Measurements from ENCODE around the gene SGSH.
A peak's percentile ranks its signal among the peaks of the same experiment; 100 is the strongest.

Gene SGSH

GRCh38 chr17:80198144-80198661, 21.9 kb downstream of the SGSH start:
- no peaks in the 10 kb centered on the region for H3K4me1 ChIP-seq (ENCODE audit: insufficient read depth, low read length, severe bottlenecking)
- TF ChIP-seq CTCF (IDR thresholded peaks at IDR 0.05; ENCODE audit: low read length) (no peak), EZH2 (IDR thresholded peaks at IDR 0.05; ENCODE audit: borderline replicate concordance, low read length) (no peak)
- H3K79me2 ChIP-seq (ENCODE audit: insufficient read depth, low read length), result no peaks in the 10 kb centered on the region
- no peak overlapping the region for H3K4me2 ChIP-seq (ENCODE audit: low read length)
- H4K20me1 ChIP-seq (ENCODE audit: insufficient read depth, low read length), result no peaks in the 10 kb centered on the region
- no peak overlapping the region for H3K9ac ChIP-seq (ENCODE audit: low read length)
- no peaks in the 10 kb centered on the region for H3K36me3 ChIP-seq (ENCODE audit: insufficient read depth, low read length)
- no peak overlapping the region for H3K27ac ChIP-seq (ENCODE audit: low read depth, low read length, poor library complexity, severe bottlenecking)
- no peaks in the 10 kb centered on the region for H3F3A ChIP-seq (ENCODE audit: insufficient read depth, low read length)
- H3K9me3 ChIP-seq (ENCODE audit: low read length), result no peaks in the 10 kb centered on the region
- H3K9me2 ChIP-seq (ENCODE audit: low read depth, low read length), result no peaks in the 10 kb centered on the region
- H2AFZ ChIP-seq (ENCODE audit: low read length), result no peak overlapping the region
- H3K27me3 ChIP-seq (ENCODE audit: insufficient read depth, low read length), result peaks cover 24% of the 10 kb centered on the region; the same call in 1 of the 2 replicates
- no peak overlapping the region for H3K4me3 ChIP-seq (ENCODE audit: low read depth, low read length, poor library complexity, severe bottlenecking)

- TF ChIP-seq CTCF (IDR thresholded peaks at IDR 0.05; ENCODE audit: low read length) (no peak), EZH2 (IDR thresholded peaks at IDR 0.05; ENCODE audit: borderline replicate concordance, low read length) (no peak)
- no peak overlapping the region for H2AFZ ChIP-seq (ENCODE audit: low read length)
Observed at GRCh38 chr17:80196652-80197051, 23.5 kb downstream of the SGSH start.

GRCh38 chr17:80195671-80196529, 24.2 kb downstream of the SGSH start:
- Histone ChIP-seq H3K9ac (ENCODE audit: low read length) (no peak overlapping the region), H3F3A (ENCODE audit: insufficient read depth, low read length) (no peaks in the 10 kb centered on the region), H3K79me2 (ENCODE audit: insufficient read depth, low read length) (no peaks in the 10 kb centered on the region), H3K4me2 (ENCODE audit: low read length) (no peak overlapping the region), H3K36me3 (ENCODE audit: insufficient read depth, low read length) (no peaks in the 10 kb centered on the region), H3K4me3 (ENCODE audit: low read depth, low read length, poor library complexity, severe bottlenecking) (no peak overlapping the region), H3K27me3 (ENCODE audit: insufficient read depth, low read length) (peaks cover 19% of the 10 kb centered on the region; the same call in 1 of the 2 replicates), H3K9me2 (ENCODE audit: low read depth, low read length) (no peaks in the 10 kb centered on the region), H3K4me1 (ENCODE audit: insufficient read depth, low read length, severe bottlenecking) (no peaks in the 10 kb centered on the region), H3K27ac (ENCODE audit: low read depth, low read length, poor library complexity, severe bottlenecking) (no peak overlapping the region), H4K20me1 (ENCODE audit: insufficient read depth, low read length) (no peaks in the 10 kb centered on the region), H3K9me3 (ENCODE audit: low read length) (no peaks in the 10 kb centered on the region), H2AFZ (ENCODE audit: low read length) (no peak overlapping the region)
- peak; percentile 98 for TF ChIP-seq CTCF (IDR thresholded peaks at IDR 0.05; ENCODE audit: low read length)
- TF ChIP-seq EZH2 (IDR thresholded peaks at IDR 0.05; ENCODE audit: borderline replicate concordance, low read length), result no peak

More at GRCh38 chr17:80196652-80197051, 23.5 kb downstream of the SGSH start:
- H3K4me3 ChIP-seq (ENCODE audit: low read depth, low read length, poor library complexity, severe bottlenecking), result no peak overlapping the region
- H3F3A ChIP-seq (ENCODE audit: insufficient read depth, low read length), result no peaks in the 10 kb centered on the region
- H3K4me2 ChIP-seq (ENCODE audit: low read length), result no peak overlapping the region
- H3K9me3 ChIP-seq (ENCODE audit: low read length), result no peaks in the 10 kb centered on the region
- H4K20me1 ChIP-seq (ENCODE audit: insufficient read depth, low read length), result no peaks in the 10 kb centered on the region
- no peaks in the 10 kb centered on the region for H3K9me2 ChIP-seq (ENCODE audit: low read depth, low read length)
- no peaks in the 10 kb centered on the region for H3K4me1 ChIP-seq (ENCODE audit: insufficient read depth, low read length, severe bottlenecking)
- peaks cover 24% of the 10 kb centered on the region; the same call in 1 of the 2 replicates for H3K27me3 ChIP-seq (ENCODE audit: insufficient read depth, low read length)
- no peak overlapping the region for H3K9ac ChIP-seq (ENCODE audit: low read length)
- H3K27ac ChIP-seq (ENCODE audit: low read depth, low read length, poor library complexity, severe bottlenecking), result no peak overlapping the region
- no peaks in the 10 kb centered on the region for H3K36me3 ChIP-seq (ENCODE audit: insufficient read depth, low read length)
- no peaks in the 10 kb centered on the region for H3K79me2 ChIP-seq (ENCODE audit: insufficient read depth, low read length)
